ENCODE results near the gene SPON1. TPM values are rescaled to one million over a fixed set of nuclear protein-coding genes. Genes with fewer than 3 reads are reported as not detected.

SPON1 gene
- total and polyA plus RNA-seq, 4 donors, result 0.72 to 4.9 (median 1.2) TPM

GRCh38 chr11:13923182-13923581 is 39.3 kb upstream of the SPON1 start:
- peaks cover 0 to 1% (median 0%) of the 10 kb centered on the region in 4 donors for H3K4me1 ChIP-seq (ENCODE audit: control insufficient read depth in 4 of 4, insufficient read depth in 4 of 4, low read length in 3 of 4)
- H3K9ac ChIP-seq (ENCODE audit: low read depth in 1 of 2, low read length in 2 of 2), result no peak overlapping the region
- no peak for DNase-seq (ENCODE audit: low spot score)
- peaks cover 0 to 6% (median 0%) of the 10 kb centered on the region in 4 donors for H3K27me3 ChIP-seq (ENCODE audit: control insufficient read depth in 4 of 4, insufficient read depth in 4 of 4, low read length in 3 of 4)
- no peak overlapping the region for H3K27ac ChIP-seq (ENCODE audit: low read depth in 1 of 2, low read length in 2 of 2)
- no peaks in the 10 kb centered on the region for H3K36me3 ChIP-seq (ENCODE audit: control insufficient read depth in 4 of 4, insufficient read depth in 3 of 4, low read depth in 1 of 4, low read length in 3 of 4)
- TF ChIP-seq RXRA (IDR thresholded peaks at IDR 0.05) (no peak), ZBTB33 (IDR thresholded peaks at IDR 0.05) (no peak), SP1 (IDR thresholded peaks at IDR 0.05) (no peak), ATF3 (IDR thresholded peaks at IDR 0.05) (no peak), JUND (IDR thresholded peaks at IDR 0.05) (no peak), RAD21 (IDR thresholded peaks at IDR 0.05) (no peak), FOXA1 (IDR thresholded peaks at IDR 0.05) (no peak), REST (IDR thresholded peaks at IDR 0.05) (no peak), YY1 (IDR thresholded peaks at IDR 0.05) (no peak)
- 65% methylated on average over 1 of the region's 1 CpG for WGBS
- H3K4me3 ChIP-seq (ENCODE audit: low read depth in 1 of 3, low read length in 3 of 3), result no peak overlapping the region
- H3K9me3 ChIP-seq (ENCODE audit: control insufficient read depth in 4 of 4, low read length in 3 of 4), result peaks cover 0 to 3% (median 0%) of the 10 kb centered on the region in 4 donors

- Histone ChIP-seq H3K4me3 (ENCODE audit: low read depth in 1 of 3, low read length in 3 of 3) (no peak overlapping the region), H3K4me1 (ENCODE audit: control insufficient read depth in 4 of 4, insufficient read depth in 4 of 4, low read length in 3 of 4) (peaks cover 0 to 1% (median 0%) of the 10 kb centered on the region in 4 donors), H3K9ac (ENCODE audit: low read depth in 1 of 2, low read length in 2 of 2) (no peak overlapping the region), H3K27ac (ENCODE audit: low read depth in 1 of 2, low read length in 2 of 2) (no peak overlapping the region), H3K9me3 (ENCODE audit: control insufficient read depth in 4 of 4, low read length in 3 of 4) (peaks cover 0 to 3% (median 0%) of the 10 kb centered on the region in 4 donors), H3K27me3 (ENCODE audit: control insufficient read depth in 4 of 4, insufficient read depth in 4 of 4, low read length in 3 of 4) (peaks cover 0 to 2% (median 0%) of the 10 kb centered on the region in 4 donors), H3K36me3 (ENCODE audit: control insufficient read depth in 4 of 4, insufficient read depth in 3 of 4, low read depth in 1 of 4, low read length in 3 of 4) (no peaks in the 10 kb centered on the region)
- WGBS, result 67% methylated on average over 8 of the region's 8 CpGs
- TF ChIP-seq RAD21 (IDR thresholded peaks at IDR 0.05) (no peak), ZBTB33 (IDR thresholded peaks at IDR 0.05) (no peak), ATF3 (IDR thresholded peaks at IDR 0.05) (no peak), JUND (IDR thresholded peaks at IDR 0.05) (no peak), FOXA2 (IDR thresholded peaks at IDR 0.05) (no peak), HNF4A (conservative IDR thresholded peaks at IDR 0.05) (no peak), FOXA1 (IDR thresholded peaks at IDR 0.05) (no peak), RXRA (IDR thresholded peaks at IDR 0.05) (no peak), REST (IDR thresholded peaks at IDR 0.05) (no peak), HNF4G (IDR thresholded peaks at IDR 0.05) (no peak)
- DNase-seq (ENCODE audit: low spot score), result no peak
Measured at GRCh38 chr11:13923716-13924650, 38.5 kb upstream of the SPON1 start.
